ENCODE data around the gene ITGB2.
"Not testable (repeated sequence)": the region's sequence is repeated elsewhere in the genome, so short reads cannot be mapped to it uniquely, and the experiment has no call there.

ITGB2 gene

DNA sequence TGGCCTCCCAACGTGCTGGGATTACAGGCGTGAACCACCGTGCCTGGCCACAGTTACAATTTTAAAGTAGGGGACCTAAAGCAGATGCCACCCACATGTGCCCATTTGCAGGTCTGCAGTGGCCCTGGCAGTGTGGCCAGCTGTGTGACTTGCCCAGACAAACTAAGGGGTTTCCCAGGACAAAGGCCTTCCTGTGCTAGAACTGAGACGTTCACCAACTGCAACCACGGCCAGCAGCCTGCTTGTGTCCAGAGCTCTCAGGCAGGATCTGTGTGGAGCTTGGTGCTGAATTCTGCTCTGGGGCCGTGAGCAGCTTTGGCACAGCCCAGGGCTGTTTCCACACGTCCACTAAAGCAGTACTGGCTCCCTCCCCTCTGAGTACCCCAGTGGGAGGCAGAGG lies 36.6 kb downstream of the ITGB2 start:
- no peak for ATAC-seq (ENCODE audit: low read depth)
- TF ChIP-seq, protein P1, sequence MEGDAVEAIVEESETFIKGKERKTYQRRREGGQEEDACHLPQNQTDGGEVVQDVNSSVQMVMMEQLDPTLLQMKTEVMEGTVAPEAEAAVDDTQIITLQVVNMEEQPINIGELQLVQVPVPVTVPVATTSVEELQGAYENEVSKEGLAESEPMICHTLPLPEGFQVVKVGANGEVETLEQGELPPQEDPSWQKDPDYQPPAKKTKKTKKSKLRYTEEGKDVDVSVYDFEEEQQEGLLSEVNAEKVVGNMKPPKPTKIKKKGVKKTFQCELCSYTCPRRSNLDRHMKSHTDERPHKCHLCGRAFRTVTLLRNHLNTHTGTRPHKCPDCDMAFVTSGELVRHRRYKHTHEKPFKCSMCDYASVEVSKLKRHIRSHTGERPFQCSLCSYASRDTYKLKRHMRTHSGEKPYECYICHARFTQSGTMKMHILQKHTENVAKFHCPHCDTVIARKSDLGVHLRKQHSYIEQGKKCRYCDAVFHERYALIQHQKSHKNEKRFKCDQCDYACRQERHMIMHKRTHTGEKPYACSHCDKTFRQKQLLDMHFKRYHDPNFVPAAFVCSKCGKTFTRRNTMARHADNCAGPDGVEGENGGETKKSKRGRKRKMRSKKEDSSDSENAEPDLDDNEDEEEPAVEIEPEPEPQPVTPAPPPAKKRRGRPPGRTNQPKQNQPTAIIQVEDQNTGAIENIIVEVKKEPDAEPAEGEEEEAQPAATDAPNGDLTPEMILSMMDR (IDR thresholded peaks at IDR 0.05; ENCODE audit: poor library complexity, severe bottlenecking): no peak
- no peaks in the 10 kb centered on the region for H3K36me3 ChIP-seq (ENCODE audit: low read depth)
- no peaks in the 10 kb centered on the region for H3K27me3 ChIP-seq (ENCODE audit: insufficient read depth, poor library complexity, severe bottlenecking)
- peak overlapping the region; percentile 95 for H3K27ac ChIP-seq (ENCODE audit: poor library complexity, severe bottlenecking)
- H3K4me1 ChIP-seq (ENCODE audit: insufficient read depth, poor library complexity, severe bottlenecking): peaks cover 37% of the 10 kb centered on the region
- H3K4me3 ChIP-seq (ENCODE audit: severe bottlenecking): no peak overlapping the region
- H3K9me3 ChIP-seq (ENCODE audit: severe bottlenecking): no peaks in the 10 kb centered on the region
- DNase-seq (ENCODE audit: low spot score): no peak

DNA sequence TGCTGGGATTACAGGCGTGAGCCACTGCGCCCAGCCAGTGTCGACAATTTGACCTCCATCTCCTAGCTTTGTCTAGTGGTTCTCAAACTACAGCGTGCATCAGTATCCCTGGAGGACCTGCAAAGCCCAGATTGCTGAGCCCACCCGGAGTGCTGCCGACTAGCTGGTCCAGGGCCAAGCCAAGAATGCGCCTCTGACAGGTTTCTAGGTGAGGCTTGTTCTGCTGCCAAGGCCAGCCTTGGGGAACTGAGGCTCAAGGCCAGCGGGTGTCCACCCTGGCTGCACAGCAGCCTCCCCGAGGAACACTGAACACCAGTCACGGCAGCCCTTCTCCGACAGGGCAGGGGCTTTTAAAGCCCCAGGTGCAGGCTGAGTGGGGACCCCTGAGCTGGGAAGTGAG lies 37.4 kb downstream of the ITGB2 start:
- no peaks in the 10 kb centered on the region for H3K36me3 ChIP-seq (ENCODE audit: low read depth)
- H3K27ac ChIP-seq (ENCODE audit: poor library complexity, severe bottlenecking): peak overlapping the region; percentile 95
- DNase-seq (ENCODE audit: low spot score) (no peak), ATAC-seq (ENCODE audit: low read depth) (no peak)
- TF ChIP-seq, protein P1 (IDR thresholded peaks at IDR 0.05; ENCODE audit: poor library complexity, severe bottlenecking): no peak
- H3K9me3 ChIP-seq (ENCODE audit: severe bottlenecking): no peaks in the 10 kb centered on the region
- H3K4me1 ChIP-seq (ENCODE audit: insufficient read depth, poor library complexity, severe bottlenecking): peaks cover 46% of the 10 kb centered on the region
- no peaks in the 10 kb centered on the region for H3K27me3 ChIP-seq (ENCODE audit: insufficient read depth, poor library complexity, severe bottlenecking)
- H3K4me3 ChIP-seq (ENCODE audit: severe bottlenecking): no peak overlapping the region

DNA sequence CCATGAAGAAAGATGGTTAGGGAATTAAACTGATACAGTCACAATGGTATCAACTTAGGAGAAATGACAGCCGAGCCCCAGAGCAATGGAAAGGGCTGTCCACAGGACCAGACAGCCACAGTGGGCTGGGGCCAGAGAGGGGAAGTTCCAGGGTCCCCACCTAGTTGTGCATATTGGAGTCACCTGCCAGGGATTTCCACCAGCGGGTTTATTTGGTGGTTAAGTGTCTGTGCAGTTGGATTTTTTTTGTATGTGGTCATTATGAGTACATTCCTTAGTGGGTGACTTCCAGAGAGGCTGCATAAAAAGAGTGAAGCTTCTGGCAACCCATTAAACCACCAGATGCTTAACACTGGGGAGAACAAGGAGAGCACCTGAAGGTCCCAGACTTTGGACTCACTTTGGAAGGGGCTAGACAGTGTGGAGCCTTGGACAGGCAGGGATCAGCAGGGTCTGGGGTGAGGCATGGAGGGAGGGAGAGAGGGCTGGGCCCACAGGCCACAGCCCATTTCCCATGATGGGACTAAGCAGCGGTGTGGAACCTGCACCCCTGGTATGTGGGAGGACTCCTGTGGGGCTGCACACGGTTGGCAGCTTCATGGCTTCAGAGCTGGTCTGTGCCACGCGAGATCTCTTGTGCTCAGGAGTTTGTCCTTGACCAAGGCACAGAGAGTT lies 39.4 kb downstream of the ITGB2 start:
- Histone ChIP-seq H3K27ac (ENCODE audit: poor library complexity, severe bottlenecking) (peak overlapping the region; percentile 95), H3K4me1 (ENCODE audit: insufficient read depth, poor library complexity, severe bottlenecking) (peaks cover 52% of the 10 kb centered on the region), H3K36me3 (ENCODE audit: low read depth) (no peaks in the 10 kb centered on the region), H3K9me3 (ENCODE audit: severe bottlenecking) (no peaks in the 10 kb centered on the region), H3K4me3 (ENCODE audit: severe bottlenecking) (no peak overlapping the region), H3K27me3 (ENCODE audit: insufficient read depth, poor library complexity, severe bottlenecking) (no peaks in the 10 kb centered on the region)
- no peak for DNase-seq (ENCODE audit: low spot score)
- peak; percentile 49 for ATAC-seq (ENCODE audit: low read depth)
- TF ChIP-seq, protein P1 (IDR thresholded peaks at IDR 0.05; ENCODE audit: poor library complexity, severe bottlenecking): no peak

DNA sequence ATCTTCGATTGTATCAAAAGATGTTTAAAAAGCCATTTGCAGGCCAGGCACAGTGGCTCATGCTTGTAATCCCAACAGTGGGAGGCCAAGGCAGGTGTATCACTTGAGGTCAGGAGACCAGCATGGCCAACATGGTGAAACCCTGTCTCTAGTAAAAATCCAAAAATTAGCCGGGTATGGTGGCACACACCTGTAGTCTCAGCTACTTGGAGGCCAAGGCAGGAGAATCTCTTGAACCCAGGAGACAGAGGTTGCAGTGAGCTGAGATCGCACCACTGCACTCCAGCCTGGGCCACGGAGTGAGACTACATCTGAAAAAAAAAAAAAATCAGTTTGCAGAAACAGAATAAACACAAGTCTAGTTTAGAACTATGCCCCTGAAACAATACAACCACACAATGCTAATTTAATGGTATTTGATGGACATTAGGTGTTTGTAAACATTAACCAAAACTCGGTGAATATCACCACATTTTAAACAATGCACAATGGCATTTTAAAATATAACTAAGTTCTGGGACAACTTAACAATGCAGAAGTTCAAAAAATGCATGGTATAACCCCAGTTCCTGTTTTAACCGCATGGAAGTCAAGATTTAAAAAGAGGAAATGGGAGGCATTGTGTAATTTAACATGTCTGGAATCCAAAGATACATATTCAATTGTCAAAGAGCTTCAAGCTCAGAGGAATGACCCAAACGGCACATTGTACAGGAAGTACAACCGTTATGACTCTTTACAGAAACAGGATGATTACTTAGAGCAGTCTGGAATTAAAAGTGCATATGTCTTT lies 40.1 kb downstream of the ITGB2 start:
- H3K27ac ChIP-seq (ENCODE audit: poor library complexity, severe bottlenecking): peak overlapping the region; percentile 95
- peaks cover 54% of the 10 kb centered on the region for H3K4me1 ChIP-seq (ENCODE audit: insufficient read depth, poor library complexity, severe bottlenecking)
- TF ChIP-seq, protein P1 (IDR thresholded peaks at IDR 0.05; ENCODE audit: poor library complexity, severe bottlenecking): no peak
- peak; percentile 7; the same call in 2 of the 3 replicates for ATAC-seq (ENCODE audit: low read depth)
- no peaks in the 10 kb centered on the region for H3K36me3 ChIP-seq (ENCODE audit: low read depth)
- H3K9me3 ChIP-seq (ENCODE audit: severe bottlenecking): no peaks in the 10 kb centered on the region
- no peak overlapping the region for H3K4me3 ChIP-seq (ENCODE audit: severe bottlenecking)
- no peaks in the 10 kb centered on the region for H3K27me3 ChIP-seq (ENCODE audit: insufficient read depth, poor library complexity, severe bottlenecking)
- DNase-seq (ENCODE audit: low spot score): no peak

DNA sequence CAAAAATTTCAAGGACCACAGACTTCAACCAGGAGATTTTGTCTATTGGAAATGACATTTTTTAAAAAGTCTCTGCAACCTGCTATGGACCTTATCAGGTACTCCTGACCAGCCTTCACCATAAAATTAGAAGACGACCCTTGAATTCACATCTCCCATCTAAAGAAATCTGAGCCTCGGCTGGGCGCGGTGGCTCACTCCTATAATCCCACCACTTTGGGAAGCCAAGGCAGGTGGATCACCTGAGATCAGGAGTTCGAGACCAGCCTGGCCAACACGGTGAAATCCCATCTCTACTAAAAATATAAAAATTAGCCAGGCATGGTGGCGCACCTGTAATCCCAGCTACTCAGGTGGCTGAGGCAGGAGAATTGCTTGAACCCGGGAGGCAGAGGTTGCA lies 41.5 kb downstream of the ITGB2 start:
- not testable (repeated sequence) for DNase-seq (ENCODE audit: low spot score); H3K4me3 ChIP-seq (ENCODE audit: severe bottlenecking); H3K9me3 ChIP-seq (ENCODE audit: severe bottlenecking); H3K27me3 ChIP-seq (ENCODE audit: insufficient read depth, poor library complexity, severe bottlenecking); H3K36me3 ChIP-seq (ENCODE audit: low read depth); ATAC-seq (ENCODE audit: low read depth)
- Histone ChIP-seq H3K27ac (ENCODE audit: poor library complexity, severe bottlenecking) (peak overlapping the region; percentile 95), H3K4me1 (ENCODE audit: insufficient read depth, poor library complexity, severe bottlenecking) (peaks cover 62% of the 10 kb centered on the region)

All from RWPE2 (cell line).